ENCODE measurements around the gene PEX10. TPM values are rescaled to one million over a fixed set of nuclear protein-coding genes. Genes with fewer than 3 reads are reported as not detected.

PEX10 gene
- total RNA-seq, 2 donors from 2014 or later: 35.6 TPM

DNA sequence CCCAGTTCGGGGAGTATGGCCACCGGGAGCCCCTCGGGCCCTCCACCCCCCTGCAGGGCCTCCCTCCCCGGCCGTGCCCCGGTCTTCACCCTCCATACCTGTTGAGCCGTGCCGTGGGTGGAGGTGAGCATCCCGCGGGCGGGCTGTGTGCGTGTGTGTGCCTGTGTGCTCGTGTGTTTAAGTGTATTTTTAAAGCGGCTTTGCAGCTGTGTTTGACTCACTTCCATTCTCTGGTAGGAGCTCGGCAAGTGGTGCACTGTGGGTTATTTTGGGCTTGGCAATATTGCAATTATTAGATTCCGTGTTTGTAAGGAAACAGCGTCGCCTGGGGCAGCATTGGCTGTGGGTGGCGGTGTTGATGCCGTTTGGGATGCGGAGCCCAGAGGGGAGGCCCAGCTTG, 43.4 kb upstream of the PEX10 start:
- Mint-ChIP-seq H3K4me3 (no peak overlapping the region), H3K27ac (no peak overlapping the region), H3K9me3 (no peaks in the 10 kb centered on the region), H3K36me3 (ENCODE audit: low read depth) (no peaks in the 10 kb centered on the region), H3K4me1 (no peaks in the 10 kb centered on the region), H3K27me3 (ENCODE audit: insufficient read depth) (no peaks in the 10 kb centered on the region)
- no peak for DNase-seq
- Histone ChIP-seq H3K9me3 (ENCODE audit: control insufficient read depth, low read length) (no peaks in the 10 kb centered on the region), H3K27ac (ENCODE audit: low read depth, low read length) (no peak overlapping the region), H3K4me3 (ENCODE audit: low read length) (no peak overlapping the region), H3K9ac (ENCODE audit: extremely low read depth, low read length, poor library complexity, severe bottlenecking) (no peak overlapping the region), H3K27me3 (ENCODE audit: control insufficient read depth, insufficient read depth, low read length, poor library complexity, severe bottlenecking) (no peaks in the 10 kb centered on the region), H3K36me3 (ENCODE audit: control insufficient read depth, insufficient read depth, low read length) (no peaks in the 10 kb centered on the region), H3K4me1 (ENCODE audit: control insufficient read depth, insufficient read depth, low read length) (no peaks in the 10 kb centered on the region)
- WGBS, 2 experiments (ENCODE audit: insufficient coverage in 1 of 2, insufficient read length in 1 of 2): 90 to 92% methylated on average over 11 to 21 of the region's 21 CpGs
- TF ChIP-seq, protein P1, sequence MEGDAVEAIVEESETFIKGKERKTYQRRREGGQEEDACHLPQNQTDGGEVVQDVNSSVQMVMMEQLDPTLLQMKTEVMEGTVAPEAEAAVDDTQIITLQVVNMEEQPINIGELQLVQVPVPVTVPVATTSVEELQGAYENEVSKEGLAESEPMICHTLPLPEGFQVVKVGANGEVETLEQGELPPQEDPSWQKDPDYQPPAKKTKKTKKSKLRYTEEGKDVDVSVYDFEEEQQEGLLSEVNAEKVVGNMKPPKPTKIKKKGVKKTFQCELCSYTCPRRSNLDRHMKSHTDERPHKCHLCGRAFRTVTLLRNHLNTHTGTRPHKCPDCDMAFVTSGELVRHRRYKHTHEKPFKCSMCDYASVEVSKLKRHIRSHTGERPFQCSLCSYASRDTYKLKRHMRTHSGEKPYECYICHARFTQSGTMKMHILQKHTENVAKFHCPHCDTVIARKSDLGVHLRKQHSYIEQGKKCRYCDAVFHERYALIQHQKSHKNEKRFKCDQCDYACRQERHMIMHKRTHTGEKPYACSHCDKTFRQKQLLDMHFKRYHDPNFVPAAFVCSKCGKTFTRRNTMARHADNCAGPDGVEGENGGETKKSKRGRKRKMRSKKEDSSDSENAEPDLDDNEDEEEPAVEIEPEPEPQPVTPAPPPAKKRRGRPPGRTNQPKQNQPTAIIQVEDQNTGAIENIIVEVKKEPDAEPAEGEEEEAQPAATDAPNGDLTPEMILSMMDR (conservative IDR thresholded peaks at IDR 0.05): no peak

- Mint-ChIP-seq H3K9me3 (no peaks in the 10 kb centered on the region), H3K36me3 (ENCODE audit: low read depth) (no peaks in the 10 kb centered on the region), H3K4me1 (no peaks in the 10 kb centered on the region), H3K4me3 (no peak overlapping the region), H3K27me3 (ENCODE audit: insufficient read depth) (no peaks in the 10 kb centered on the region), H3K27ac (no peak overlapping the region)
- no peak overlapping the region for H3K9ac ChIP-seq (ENCODE audit: extremely low read depth, low read length, poor library complexity, severe bottlenecking)
- no peaks in the 10 kb centered on the region for H3K4me1 ChIP-seq (ENCODE audit: control insufficient read depth, insufficient read depth, low read length)
- H3K36me3 ChIP-seq (ENCODE audit: control insufficient read depth, insufficient read depth, low read length): no peaks in the 10 kb centered on the region
- WGBS, 2 experiments (ENCODE audit: insufficient coverage in 1 of 2, insufficient read length in 1 of 2): 90 to 96% methylated on average over 7 to 10 of the region's 10 CpGs
- no peak overlapping the region for H3K27ac ChIP-seq (ENCODE audit: low read depth, low read length)
- TF ChIP-seq, protein P1 (conservative IDR thresholded peaks at IDR 0.05): no peak
- H3K27me3 ChIP-seq (ENCODE audit: control insufficient read depth, insufficient read depth, low read length, poor library complexity, severe bottlenecking): no peaks in the 10 kb centered on the region
- no peak for DNase-seq
- H3K4me3 ChIP-seq (ENCODE audit: low read length): no peak overlapping the region
- no peaks in the 10 kb centered on the region for H3K9me3 ChIP-seq (ENCODE audit: control insufficient read depth, low read length)
Observed at GRCh38 chr1:2454227-2454626, 41.9 kb upstream of the PEX10 start.

GRCh38 chr1:2452932-2453315, 40.6 kb upstream of the PEX10 start:
- Mint-ChIP-seq H3K4me1 (no peaks in the 10 kb centered on the region), H3K4me3 (no peak overlapping the region), H3K27ac (no peak overlapping the region), H3K36me3 (ENCODE audit: low read depth) (no peaks in the 10 kb centered on the region), H3K27me3 (ENCODE audit: insufficient read depth) (no peaks in the 10 kb centered on the region), H3K9me3 (no peaks in the 10 kb centered on the region)
- 87 to 100% methylated on average over 5 to 19 of the region's 19 CpGs for WGBS, 2 experiments (ENCODE audit: insufficient coverage in 1 of 2, insufficient read length in 1 of 2)
- Histone ChIP-seq H3K27me3 (ENCODE audit: control insufficient read depth, insufficient read depth, low read length, poor library complexity, severe bottlenecking) (no peaks in the 10 kb centered on the region), H3K9me3 (ENCODE audit: control insufficient read depth, low read length) (no peaks in the 10 kb centered on the region), H3K4me1 (ENCODE audit: control insufficient read depth, insufficient read depth, low read length) (no peaks in the 10 kb centered on the region), H3K9ac (ENCODE audit: extremely low read depth, low read length, poor library complexity, severe bottlenecking) (no peak overlapping the region), H3K27ac (ENCODE audit: low read depth, low read length) (no peak overlapping the region), H3K36me3 (ENCODE audit: control insufficient read depth, insufficient read depth, low read length) (no peaks in the 10 kb centered on the region), H3K4me3 (ENCODE audit: low read length) (no peak overlapping the region)
- DNase-seq: no peak
- TF ChIP-seq, protein P1 (conservative IDR thresholded peaks at IDR 0.05): no peak
